A673 (cell line): Measurements from ENCODE around the gene IQCH. TPM values are rescaled to one million over a fixed set of nuclear protein-coding genes. Genes with fewer than 3 reads are reported as not detected.

Experiments used
- BruUV-seq: library from RNA; stranded (reverse); fragments of 400-500 nt; replicated peaks from 2 replicates; lab custom pipeline; 2021; lab: Mats Ljungman, UMichigan
- CTCF ChIA-PET: fragments of 300-600 bp; sonication (Branson Sonifier 250); formaldehyde crosslinking; loops from one replicate; lab custom pipeline; 2022; ENCODE audit warnings: antibody characterized with exemption; lab: Charles Lee
- POLR2A ChIA-PET: fragments of 300-600 bp; sonication (Branson Sonifier 250); formaldehyde crosslinking; loops from one replicate; lab custom pipeline; 2022; ENCODE audit warnings: antibody characterized with exemption; ENCODE audit not compliant: low non-redundant PET; lab: Charles Lee
- DNase-seq: peaks from one replicate; pipeline ENCODE4 v3.0.0-alpha.2; 2015; ENCODE audit warnings: low spot score
- H3K27ac ChIP-seq: fragments of 200-600 bp; sonication (generic); 2 replicates; pipeline ENCODE4 v1.5.1; 2016; ENCODE audit warnings: mixed run types, low read depth, mild to moderate bottlenecking, mixed read lengths, antibody characterized with exemption, low read length; ENCODE audit not compliant: poor library complexity, severe bottlenecking
- H3K27me3 ChIP-seq: fragments of 200-600 bp; sonication (generic); replicated peaks from 2 replicates; pipeline ENCODE4 v1.6.1; 2017; ENCODE audit warnings: mixed run types, low read depth, mild to moderate bottlenecking, mixed read lengths, antibody characterized with exemption, low read length; ENCODE audit not compliant: insufficient read depth, poor library complexity
- H3K36me3 ChIP-seq: fragments of 200-600 bp; sonication (generic); 2 replicates; pipeline ENCODE4 v1.6.1; 2016; ENCODE audit warnings: mixed run types, mild to moderate bottlenecking, mixed read lengths, antibody characterized with exemption, low read length; ENCODE audit not compliant: insufficient read depth, poor library complexity, severe bottlenecking
- H3K4me1 ChIP-seq: fragments of 200-600 bp; sonication (generic); 2 replicates; pipeline ENCODE4 v1.6.1; 2017; ENCODE audit warnings: mixed run types, mild to moderate bottlenecking, mixed read lengths, antibody characterized with exemption, low read length; ENCODE audit not compliant: insufficient read depth, poor library complexity, severe bottlenecking
- H3K4me3 ChIP-seq: fragments of 200-600 bp; sonication (generic); 2 replicates; pipeline ENCODE4 v1.5.1; 2016; ENCODE audit warnings: low read depth, mixed run types, mild to moderate bottlenecking, mixed read lengths, low read length; ENCODE audit not compliant: poor library complexity, severe bottlenecking
- H3K9me3 ChIP-seq: fragments of 200-600 bp; sonication (generic); 2 replicates; pipeline ENCODE4 v1.6.1; 2016; ENCODE audit warnings: mixed run types, low read depth, mild to moderate bottlenecking, mixed read lengths, antibody characterized with exemption, low read length; ENCODE audit not compliant: poor library complexity, severe bottlenecking
- EZH2 ChIP-seq: fragments of 200-600 bp; sonication (generic); IDR thresholded peaks from 2 replicates; pipeline ENCODE4 v1.6.1; 2017; ENCODE audit warnings: borderline replicate concordance, low read depth, mild to moderate bottlenecking, mixed read lengths, antibody characterized with exemption, low read length; ENCODE audit not compliant: poor library complexity, severe bottlenecking
- intact Hi-C: fragments of 100-400 bp; cut with micrococcal nuclease; formaldehyde crosslinking; loops from one replicate; pipeline ENCODE4 v1.10.0; 2022; ENCODE audit not compliant: unreplicated experiment
- total RNA-seq: library from RNA; stranded (reverse); gene quantifications from 2 replicates; pipeline ENCODE4 v1.2.3, GENCODE V29; 2021
- TF ChIP-seq, protein P1 (sequence below): fragments of 300-800, 200-600 bp; sonication (generic); conservative IDR thresholded peaks from 2 replicates; pipeline ENCODE4 v1.5.1; 2017; ENCODE audit warnings: low read depth, mild to moderate bottlenecking, antibody characterized with exemption, low read length, moderate library complexity, mixed read lengths

IQCH gene
- total RNA-seq, 1 experiment from 2014 or later = 1.7 TPM

GRCh38 chr15:67389975-67390374 is 135.4 kb downstream of the IQCH start:
- BruUV-seq = no TSS peak
- no peak for DNase-seq
- no peak for TF ChIP-seq EZH2
- CTCF ChIA-PET = no interaction called here
- Histone ChIP-seq H3K9me3 (no peaks in the 10 kb centered on the region), H3K27me3 (no peaks in the 10 kb centered on the region), H3K4me3 (no peak overlapping the region), H3K4me1 (no peaks in the 10 kb centered on the region), H3K27ac (no peak overlapping the region), H3K36me3 (no peaks in the 10 kb centered on the region)
- intact Hi-C loops = no loop called here
- POLR2A ChIA-PET = no interaction called here

DNA sequence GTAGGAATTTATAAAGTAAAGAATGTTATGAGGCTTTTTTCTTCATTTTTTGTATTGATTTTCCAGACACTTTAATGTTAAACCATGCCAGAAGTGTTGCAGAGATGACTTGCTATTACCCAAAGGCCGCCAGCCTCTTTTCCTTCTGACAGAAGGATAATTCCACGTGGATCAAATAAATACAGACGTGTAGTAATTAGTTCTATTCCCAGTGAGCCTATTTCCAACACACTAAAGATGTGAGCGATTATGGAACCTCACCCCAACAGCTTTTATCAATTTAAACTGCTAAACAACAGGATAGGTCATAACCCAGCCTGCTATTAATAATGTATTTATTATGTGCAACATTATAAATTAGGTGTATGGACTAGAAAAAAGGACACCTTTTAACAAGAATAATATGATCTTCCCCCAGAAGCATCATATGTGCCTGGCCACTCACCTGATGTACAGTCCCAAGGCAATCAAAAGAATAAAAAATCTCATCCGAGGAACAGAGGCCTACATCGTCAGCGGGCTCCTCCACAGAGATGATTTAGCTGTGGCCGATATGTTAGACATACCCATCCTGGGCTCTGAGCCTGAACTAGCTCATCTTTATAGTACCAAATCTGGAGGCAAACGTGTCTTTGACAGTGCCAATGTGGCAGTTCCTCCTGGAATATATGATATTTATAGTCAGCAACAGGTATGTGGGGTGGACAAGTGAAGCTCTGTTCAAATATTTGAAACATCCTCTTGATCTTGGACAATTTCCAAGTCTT is 140.5 kb downstream of the IQCH start:
- H3K9me3 ChIP-seq = no peaks in the 10 kb centered on the region
- no peaks in the 10 kb centered on the region for H3K4me1 ChIP-seq
- no peak overlapping the region for H3K27ac ChIP-seq
- ChIA-PET POLR2A (no interaction called here), CTCF (no interaction called here)
- H3K4me3 ChIP-seq = no peak overlapping the region
- H3K27me3 ChIP-seq = no peaks in the 10 kb centered on the region
- TF ChIP-seq EZH2 = no peak
- TF ChIP-seq, protein P1, sequence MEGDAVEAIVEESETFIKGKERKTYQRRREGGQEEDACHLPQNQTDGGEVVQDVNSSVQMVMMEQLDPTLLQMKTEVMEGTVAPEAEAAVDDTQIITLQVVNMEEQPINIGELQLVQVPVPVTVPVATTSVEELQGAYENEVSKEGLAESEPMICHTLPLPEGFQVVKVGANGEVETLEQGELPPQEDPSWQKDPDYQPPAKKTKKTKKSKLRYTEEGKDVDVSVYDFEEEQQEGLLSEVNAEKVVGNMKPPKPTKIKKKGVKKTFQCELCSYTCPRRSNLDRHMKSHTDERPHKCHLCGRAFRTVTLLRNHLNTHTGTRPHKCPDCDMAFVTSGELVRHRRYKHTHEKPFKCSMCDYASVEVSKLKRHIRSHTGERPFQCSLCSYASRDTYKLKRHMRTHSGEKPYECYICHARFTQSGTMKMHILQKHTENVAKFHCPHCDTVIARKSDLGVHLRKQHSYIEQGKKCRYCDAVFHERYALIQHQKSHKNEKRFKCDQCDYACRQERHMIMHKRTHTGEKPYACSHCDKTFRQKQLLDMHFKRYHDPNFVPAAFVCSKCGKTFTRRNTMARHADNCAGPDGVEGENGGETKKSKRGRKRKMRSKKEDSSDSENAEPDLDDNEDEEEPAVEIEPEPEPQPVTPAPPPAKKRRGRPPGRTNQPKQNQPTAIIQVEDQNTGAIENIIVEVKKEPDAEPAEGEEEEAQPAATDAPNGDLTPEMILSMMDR = no peak
- no peaks in the 10 kb centered on the region for H3K36me3 ChIP-seq
- intact Hi-C loops = no loop called here
- no peak for DNase-seq
- BruUV-seq = no TSS peak

GRCh38 chr15:67396114-67396513 is 141.5 kb downstream of the IQCH start:
- Histone ChIP-seq H3K36me3 (no peaks in the 10 kb centered on the region), H3K27ac (no peak overlapping the region), H3K9me3 (no peaks in the 10 kb centered on the region), H3K27me3 (no peaks in the 10 kb centered on the region), H3K4me1 (no peaks in the 10 kb centered on the region), H3K4me3 (no peak overlapping the region)
- intact Hi-C loops = no loop called here
- CTCF ChIA-PET = interaction anchor here (0.7 kb wide), 1 partner anchor 103 kb away, joined by 3 read pairs; no protein-coding TSS in a partner anchor
- TF ChIP-seq EZH2 = no peak
- TF ChIP-seq, protein P1 = no peak
- BruUV-seq = no TSS peak
- no peak for DNase-seq
- POLR2A ChIA-PET = no interaction called here

DNA sequence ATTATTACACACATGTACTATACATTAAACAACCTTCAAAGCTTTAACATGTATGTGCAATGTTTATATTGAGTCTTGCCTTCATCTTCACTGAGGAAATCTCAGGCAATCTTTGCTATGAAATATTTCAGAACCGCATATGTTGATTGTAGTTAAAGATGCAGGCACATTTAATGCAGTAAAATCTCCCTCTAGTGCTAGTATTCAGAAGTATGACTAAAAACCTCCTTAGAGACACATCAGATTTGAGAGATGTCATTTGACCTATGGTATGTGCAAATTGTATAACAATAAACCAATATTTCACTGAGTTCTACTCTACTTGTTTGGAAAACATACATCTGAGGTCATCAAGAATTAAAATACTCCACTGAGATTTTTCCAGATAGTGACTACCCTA is 142.6 kb downstream of the IQCH start:
- TF ChIP-seq, protein P1 = 0 out of 2 replicates have a peak, but pooled peaks have one; percentile 22
- TF ChIP-seq EZH2 = no peak
- ChIA-PET POLR2A (no interaction called here), CTCF (no interaction called here)
- Histone ChIP-seq H3K36me3 (no peaks in the 10 kb centered on the region), H3K27ac (no peak overlapping the region), H3K4me1 (no peaks in the 10 kb centered on the region), H3K4me3 (no peak overlapping the region), H3K27me3 (no peaks in the 10 kb centered on the region), H3K9me3 (no peaks in the 10 kb centered on the region)
- intact Hi-C loops = no loop called here
- DNase-seq = no peak
- no TSS peak for BruUV-seq
